Transverse colon (tissue), 3 donors: Measurements from ENCODE around the gene ATG101.

Source experiments
- CTCF ChIP-seq, 5 experiments: fragments of 200-600 bp in 3 of 5; fragments of 450-650 bp in 2 of 5; sonication (generic) in 3 of 5; IDR thresholded peaks; 1 replicate in 2 of 5; 2 replicates in 3 of 5; pipeline ENCODE4 v1.5.1; 2016 to 2017; ENCODE audit warnings: antibody characterized with exemption in 5 of 5, inconsistent platforms in 3 of 5, mild to moderate bottlenecking in 2 of 5, moderate library complexity in 1 of 5
- POLR2A ChIP-seq: fragments of 450-650 bp; IDR thresholded peaks from one replicate; pipeline ENCODE4 v1.6.1; 2016; ENCODE audit warnings: antibody characterized with exemption, mild to moderate bottlenecking, moderate library complexity

- TF ChIP-seq CTCF (IDR thresholded peaks at IDR 0.05) (no peak), POLR2A (no peak)
Measured at GRCh38 chr12:52053536-52054209, 16.1 kb upstream of the ATG101 start.
